HG02840 (cell line): Measurements from ENCODE around the gene SAMD5.
"Not testable (repeated sequence)": the region's sequence is repeated elsewhere in the genome, so short reads cannot be mapped to it uniquely, and the experiment has no call there.

Experiments used
- ATAC-seq: cut with Tn5 transposase; IDR thresholded peaks from one replicate; pipeline ENCODE4 v1.9.1; 2021; ENCODE audit warnings: mild to moderate bottlenecking, moderate library complexity, moderate number of reproducible peaks; ENCODE audit not compliant: unreplicated experiment, low FRiP score

Gene SAMD5

DNA sequence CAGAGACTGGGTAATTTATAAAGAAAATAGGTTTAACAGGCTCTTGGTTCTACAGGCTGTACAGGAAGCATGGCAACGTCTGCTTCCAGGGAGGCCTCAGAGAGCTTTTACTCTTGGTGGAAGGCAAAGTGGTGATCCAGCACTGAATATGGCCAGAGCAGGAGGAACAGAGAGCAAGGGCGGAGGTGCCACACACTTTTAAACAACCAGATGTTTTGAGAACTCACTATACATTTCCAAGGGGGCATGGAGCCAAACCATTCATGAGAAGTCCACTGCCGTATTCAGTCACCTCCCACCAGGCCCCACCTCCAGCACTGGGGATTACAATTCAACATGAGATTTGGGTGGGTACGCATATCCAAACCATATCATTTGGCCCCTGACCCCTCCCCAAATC, 18.7 kb downstream of the SAMD5 start:
- ATAC-seq = no peak

DNA sequence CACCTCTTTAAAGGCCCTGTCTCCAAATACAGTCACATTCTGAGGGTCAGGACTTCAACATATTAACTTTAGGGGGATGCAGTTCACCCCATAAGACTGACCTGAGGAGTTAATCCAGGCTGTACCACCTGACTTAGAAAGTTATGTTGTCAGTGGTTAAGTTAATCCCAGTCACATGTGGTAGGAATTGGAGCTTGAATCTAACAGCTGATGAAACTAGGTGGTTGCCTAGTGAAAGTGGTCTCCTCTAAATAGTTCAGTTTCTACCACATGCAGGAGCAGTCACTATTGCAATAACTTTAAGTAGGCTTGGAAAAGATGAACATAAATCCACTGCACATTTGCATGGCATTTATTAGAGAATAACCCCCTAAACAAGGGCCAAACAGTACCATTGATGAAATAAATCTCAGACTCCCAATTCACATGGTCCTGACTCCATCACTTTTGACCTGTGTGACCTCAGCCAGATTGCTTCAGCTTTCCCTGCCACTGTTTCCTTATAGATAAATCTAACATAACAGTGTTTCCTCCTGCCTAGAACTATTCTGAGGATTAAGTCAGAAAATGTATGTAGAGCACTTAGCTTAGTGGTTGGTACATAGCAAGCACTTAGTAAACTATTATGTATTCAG, 20.1 kb downstream of the SAMD5 start:
- no peak for ATAC-seq

DNA sequence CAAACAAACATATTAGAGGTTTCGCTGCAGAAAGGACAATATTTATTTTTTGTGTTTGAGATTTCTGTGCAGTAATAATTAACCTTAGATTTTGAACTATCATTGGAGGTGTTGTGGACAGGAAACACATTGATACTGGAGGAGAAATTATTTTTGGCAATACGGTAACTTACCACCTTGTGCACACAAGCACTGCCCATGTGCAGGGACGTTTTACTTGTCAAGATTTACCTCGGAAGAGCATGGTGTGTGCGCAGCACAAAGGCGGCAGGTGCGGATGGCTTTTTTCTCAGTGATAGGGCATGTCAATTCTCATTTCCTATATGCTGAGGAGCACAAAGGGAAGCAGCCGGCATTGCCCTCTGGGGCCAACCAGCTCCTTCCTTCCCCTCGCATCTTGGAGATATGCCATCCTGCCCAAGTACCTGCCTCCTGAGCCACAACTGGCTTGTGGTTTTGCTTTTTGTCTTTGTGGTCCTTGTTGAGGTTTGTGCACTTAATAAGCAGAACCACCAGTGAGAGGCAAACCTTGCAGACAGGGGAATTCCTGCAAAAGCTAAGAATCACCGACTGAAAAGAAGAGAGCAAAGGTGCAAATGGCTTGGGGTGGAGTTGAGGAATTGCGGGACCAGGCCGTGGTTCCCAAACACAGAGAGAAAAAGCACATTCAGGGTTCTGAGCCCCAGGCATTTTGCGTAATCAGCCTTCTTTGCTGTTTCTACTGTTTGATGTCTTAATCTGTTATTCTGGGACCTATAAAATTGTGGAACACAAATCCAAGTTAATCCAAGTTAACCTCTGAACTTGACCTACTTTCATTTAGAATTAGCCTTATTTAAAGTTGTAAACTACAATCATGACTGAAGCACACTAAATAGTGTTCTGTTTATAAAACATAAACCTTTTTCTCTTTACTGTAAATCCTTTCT, 21.9 kb downstream of the SAMD5 start:
- ATAC-seq = no peak

DNA sequence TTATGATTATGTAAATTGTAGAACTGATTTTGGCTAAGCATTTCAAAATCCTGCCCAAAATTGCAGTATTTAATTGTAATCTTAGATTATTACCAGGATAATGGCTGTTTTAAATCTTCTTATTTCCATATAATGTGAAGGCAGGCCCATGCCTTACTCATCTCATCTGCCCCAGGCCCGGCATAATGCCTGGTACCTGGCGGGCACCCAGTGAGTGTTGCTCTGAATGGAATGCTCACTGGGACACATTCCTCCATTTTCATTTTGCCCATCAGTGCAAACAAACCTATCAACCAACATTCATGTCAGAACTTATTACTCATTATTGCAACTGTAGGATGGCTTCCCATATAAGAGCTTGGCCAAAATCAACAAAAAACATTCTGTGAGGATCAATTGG, 22.8 kb downstream of the SAMD5 start:
- no peak for ATAC-seq

DNA sequence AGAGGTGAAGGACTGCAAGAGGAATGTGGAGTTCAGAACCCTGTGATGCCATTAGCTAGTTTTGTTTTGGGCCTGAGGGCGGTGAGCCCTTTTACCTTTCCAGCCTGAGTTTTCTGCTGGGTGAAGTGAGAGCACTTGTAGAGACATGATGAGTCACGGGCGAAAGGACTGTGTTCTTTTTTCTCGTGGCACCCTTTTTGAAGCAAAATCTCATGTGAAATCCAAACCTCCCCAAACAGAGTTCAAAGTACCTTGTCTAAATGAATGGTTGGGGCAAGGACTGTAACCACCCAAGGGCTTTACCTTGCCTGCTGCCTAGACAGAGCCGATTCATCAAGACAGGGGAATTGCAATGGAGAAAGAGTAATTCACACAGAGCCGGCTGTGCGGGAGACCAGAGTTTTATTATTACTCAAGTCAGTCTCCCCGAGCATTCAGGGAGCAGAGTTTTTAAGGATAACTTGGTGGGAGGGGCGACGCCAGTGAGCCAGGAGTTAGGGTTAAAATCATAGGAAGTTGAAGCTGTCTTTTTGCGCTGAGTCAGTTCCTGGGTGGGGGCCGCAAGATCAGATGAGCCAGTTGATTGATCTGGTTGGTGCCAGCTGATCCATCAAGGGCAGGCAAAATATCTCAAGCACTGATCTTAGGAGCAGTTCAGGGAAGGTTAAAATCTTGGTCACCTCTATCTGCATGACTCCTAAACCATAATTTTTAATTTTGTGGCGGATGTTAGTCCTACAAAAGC, 25.8 kb downstream of the SAMD5 start:
- no peak for ATAC-seq

DNA sequence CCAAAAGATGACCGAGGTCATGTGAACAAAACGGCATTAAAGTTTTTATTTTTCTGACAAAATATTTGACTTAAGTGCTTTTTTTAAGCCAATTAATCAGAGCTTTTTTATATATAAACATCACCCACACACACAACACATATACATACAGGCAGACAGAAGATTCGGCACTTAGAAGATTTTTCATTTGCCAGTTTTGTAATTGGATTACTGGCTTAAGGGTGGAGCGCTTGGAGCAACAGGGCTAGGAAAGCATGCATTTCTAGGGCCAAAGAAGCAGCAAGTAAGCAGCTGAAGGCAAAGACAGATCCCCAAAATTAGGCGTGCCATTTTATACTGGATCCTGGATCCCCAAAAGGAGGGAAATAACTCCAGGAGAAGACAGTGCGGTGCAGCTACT, 30.3 kb downstream of the SAMD5 start:
- no peak for ATAC-seq

DNA sequence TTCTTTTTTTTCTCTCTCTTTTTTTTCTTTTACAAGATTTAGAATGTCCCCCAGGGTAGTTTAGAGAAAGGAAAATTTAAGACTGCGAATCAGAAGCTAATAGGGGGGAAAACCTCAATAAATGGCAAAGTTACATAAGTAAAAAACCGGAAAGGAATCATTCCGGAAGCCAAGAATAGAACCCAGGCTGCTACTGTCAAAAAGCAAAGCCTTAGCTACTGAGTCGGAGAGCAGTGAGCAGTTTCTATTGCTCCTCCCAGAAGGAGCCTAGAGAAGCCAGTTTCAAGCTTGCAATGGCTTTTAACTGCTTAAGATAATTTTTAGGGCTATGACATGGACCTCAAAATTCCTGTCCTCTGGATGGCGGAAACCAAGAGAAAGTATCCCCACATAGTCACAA, 31.6 kb downstream of the SAMD5 start:
- no peak for ATAC-seq

DNA sequence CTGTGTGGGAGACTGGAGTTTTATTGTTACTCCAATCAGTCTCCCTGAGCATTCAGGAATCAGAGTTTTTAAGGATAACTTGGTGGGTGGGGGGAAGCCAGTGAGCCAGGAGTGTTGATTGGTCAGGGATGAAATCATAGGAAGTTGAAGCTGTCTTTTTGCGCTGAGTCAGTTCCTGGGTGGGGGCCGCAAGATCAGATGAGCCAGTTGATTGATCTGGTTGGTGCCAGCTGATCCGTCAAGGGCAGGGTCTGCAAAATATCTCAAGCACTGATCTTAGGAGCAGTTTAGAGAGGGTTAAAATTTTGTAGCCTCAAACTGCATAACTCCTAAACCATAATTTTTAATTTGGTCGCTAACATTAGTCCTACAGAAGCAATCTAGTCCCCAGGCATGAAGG, 33.9 kb downstream of the SAMD5 start:
- not testable (repeated sequence) for ATAC-seq

GRCh38 chr6:147544420-147544819, 35.9 kb downstream of the SAMD5 start:
- ATAC-seq = no peak

GRCh38 chr6:147546501-147547368, 38.2 kb downstream of the SAMD5 start:
- ATAC-seq = no peak

DNA sequence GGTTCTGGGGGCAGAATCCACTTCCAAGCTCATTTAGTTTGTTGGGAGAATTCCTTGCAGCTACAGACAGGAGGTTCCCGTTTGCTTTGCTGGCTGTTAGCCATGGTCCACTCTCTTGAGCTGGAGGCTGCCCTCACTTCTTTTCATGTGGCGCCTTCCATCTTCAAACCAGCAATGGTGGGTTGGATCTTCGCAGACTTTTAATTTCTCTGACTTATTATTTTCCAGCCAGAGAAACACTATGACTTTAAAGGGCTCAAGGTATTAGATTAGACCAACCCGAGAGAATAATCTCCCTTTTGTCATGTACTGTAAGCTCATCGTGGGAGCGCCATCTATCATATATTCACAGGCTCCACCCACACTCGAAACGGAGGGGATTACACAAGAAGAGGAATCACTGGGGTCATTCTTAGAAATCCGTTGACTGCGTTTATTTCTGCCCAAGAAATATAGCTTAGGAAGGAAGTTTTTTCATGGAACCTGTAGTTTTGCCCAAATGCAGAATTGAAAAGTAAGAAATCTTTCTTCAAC, 38.9 kb downstream of the SAMD5 start:
- no peak for ATAC-seq

DNA sequence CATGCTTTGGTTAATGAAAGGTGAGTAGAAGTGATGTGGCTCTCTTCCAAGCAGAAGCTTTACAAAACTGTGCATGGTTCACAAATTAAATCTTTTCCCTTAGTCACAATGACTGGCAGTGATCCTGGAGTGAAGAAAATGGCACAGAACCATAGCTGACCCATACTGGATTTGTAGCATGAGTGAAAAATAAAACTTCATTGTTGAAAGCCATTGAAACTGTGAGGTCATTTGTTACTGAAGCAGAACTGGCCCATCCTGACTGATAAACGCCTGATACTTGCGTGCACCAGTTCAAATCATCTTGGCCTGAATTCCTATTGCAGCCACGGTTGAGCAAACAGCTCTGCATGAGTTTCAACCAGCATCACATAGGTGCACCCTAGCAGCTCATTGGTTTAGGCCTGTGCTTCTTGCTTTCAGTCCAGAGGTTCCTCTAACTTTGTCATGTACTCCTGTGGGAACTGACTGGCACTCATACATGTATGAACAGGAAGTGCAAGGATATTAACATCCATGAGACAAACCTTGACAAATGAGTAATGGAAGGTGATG, 40.5 kb downstream of the SAMD5 start:
- no peak for ATAC-seq

DNA sequence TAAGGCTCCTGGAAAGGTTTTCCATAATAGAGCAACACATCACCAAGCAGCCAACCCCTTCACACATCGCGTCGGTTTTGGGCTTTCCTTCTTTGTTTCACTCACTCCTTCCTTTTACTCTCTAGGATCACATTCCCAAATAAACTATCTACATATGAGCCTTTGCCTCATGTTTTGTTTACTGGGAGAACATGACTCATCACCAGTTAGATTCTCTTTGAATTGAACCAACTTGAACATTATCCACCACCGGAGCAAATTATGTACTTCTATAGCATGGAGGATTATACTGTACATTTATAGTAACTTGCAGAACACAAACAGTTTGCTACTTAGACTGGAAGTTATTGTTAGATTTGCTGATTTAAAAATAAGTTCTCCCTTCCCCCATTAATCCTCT, 41.0 kb downstream of the SAMD5 start:
- no peak for ATAC-seq

DNA sequence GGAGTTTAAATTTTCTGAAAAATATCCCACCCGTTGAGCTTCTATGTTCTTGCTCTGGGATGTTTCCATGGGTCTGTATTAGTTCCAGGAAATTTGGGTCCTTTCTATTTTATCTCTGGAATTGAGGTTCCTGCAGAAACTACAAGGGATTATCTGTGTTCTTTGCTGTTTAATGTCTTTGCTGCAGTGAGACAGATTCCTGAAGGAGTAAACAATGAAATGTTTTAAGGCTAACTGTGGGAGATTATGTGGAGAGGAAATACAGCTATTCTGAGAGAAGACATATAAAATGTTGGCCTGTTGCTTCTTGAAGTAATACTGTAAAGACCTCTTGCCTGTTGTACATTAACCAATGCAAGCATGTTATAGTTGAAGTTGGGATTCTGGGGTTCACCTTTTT, 43.5 kb downstream of the SAMD5 start:
- no peak for ATAC-seq

DNA sequence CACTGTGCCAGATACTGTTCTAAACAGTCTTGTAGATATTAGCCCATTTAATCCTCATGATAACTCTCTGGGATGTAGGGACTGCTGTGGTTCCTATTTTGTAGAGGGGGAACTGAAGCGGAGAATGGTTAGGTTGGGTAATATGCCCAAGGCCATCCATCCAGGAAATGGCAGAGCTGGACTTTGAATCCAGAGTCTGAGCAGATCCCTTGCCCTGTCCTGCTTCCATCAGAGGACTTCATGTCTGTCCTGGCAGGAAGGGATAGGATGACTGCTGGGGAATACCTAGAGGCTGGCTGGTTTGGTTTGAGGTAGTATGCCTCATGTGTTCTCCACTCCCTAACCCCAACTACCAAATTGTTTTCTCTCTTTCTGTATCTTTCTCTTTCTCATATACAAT, 44.6 kb downstream of the SAMD5 start:
- ATAC-seq = no peak

DNA sequence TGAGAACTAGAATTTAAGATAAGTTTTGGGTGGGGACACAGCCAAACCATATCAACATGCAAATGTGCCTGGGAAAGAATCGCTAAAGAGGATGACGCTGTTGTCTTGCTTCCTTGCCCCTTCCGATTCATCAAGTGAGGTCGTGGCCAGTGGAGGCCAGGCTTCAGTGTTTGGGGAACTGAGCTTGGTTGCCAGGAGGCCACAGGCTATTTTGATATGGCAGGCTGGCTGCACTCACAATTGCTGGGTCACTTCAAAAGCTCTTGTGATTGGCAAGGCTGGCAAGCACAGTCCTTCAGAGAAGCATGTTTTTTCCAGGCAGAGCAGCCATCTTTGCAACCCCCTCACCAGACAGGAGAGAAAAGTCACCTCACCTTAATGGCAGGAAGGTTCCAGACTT, 45.8 kb downstream of the SAMD5 start:
- no peak for ATAC-seq

DNA sequence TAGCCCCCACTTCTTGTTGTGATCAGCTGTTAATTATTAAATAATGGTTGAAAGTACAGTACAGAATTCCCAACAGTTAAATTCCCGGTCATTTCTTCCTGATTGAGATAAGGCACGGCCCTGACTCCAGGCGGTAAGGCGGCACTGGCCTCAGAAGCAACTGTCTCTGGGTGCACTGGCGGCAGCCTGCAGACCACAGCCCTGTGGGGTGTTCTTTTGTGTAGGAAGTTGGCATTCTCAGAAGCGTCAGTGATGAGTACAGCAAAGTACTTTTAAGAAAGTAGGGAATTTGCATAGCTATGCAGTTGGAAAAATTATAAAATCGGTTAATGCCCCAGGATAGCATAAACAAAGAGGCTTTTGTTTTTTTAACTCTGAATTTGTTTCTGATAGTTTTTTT, 50.5 kb downstream of the SAMD5 start:
- ATAC-seq = no peak

- no peak for ATAC-seq
These were observed 52.2 kb downstream of the SAMD5 start for GRCh38 chr6:147560670-147561069.

DNA sequence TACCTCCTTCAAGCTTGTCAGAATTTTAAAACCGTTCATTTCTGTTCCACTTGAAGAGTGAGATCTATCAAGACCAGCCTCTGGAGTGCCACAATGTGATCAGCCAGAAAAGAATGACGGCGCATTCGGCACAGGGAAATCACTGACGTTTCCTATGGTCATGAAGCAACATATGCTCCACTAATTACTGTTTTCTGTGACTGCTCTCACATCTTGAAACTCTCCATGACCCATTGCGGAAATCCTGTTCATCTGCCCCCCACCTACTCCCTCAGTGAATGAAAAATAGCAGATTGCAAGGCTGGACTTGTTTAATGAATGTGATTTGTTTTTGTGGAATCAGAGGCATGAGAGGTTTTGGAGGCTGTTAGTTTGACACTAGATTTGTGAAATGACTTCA, 53.2 kb downstream of the SAMD5 start:
- ATAC-seq = no peak

- no peak for ATAC-seq
These were observed 55.0 kb downstream of the SAMD5 start for GRCh38 chr6:147563472-147563871.
